Fibroblast of the aortic adventitia (primary cell): Measurements from ENCODE around the gene FAM131A. TPM values are rescaled to one million over a fixed set of nuclear protein-coding genes. Genes with fewer than 3 reads are reported as not detected.

Experiments
- DNase-seq: peaks from one replicate; pipeline ENCODE4 v3.0.0-alpha.2; 2010; ENCODE audit warnings: low read depth
- H3K4me3 ChIP-seq: 2 replicates; pipeline ENCODE4 v1.5.1; 2011; ENCODE audit warnings: low read depth, mild to moderate bottlenecking, control low read depth, low read length, moderate library complexity
- total RNA-seq: library from RNA; depleted of rRNA; stranded (reverse); fragments of >200 nt; gene quantifications from 2 replicates; pipeline ENCODE4 v1.2.3, GENCODE V29; 2012; ENCODE audit warnings: low replicate concordance
- TF ChIP-seq, protein P1 (sequence below): IDR thresholded peaks from 2 replicates; pipeline ENCODE4 v1.5.1; 2011; ENCODE audit warnings: mild to moderate bottlenecking, low read length, control low read depth, inconsistent platforms; ENCODE audit not compliant: insufficient read depth

The FAM131A gene
- total RNA-seq, 1 donor, result 14.0 TPM

DNA sequence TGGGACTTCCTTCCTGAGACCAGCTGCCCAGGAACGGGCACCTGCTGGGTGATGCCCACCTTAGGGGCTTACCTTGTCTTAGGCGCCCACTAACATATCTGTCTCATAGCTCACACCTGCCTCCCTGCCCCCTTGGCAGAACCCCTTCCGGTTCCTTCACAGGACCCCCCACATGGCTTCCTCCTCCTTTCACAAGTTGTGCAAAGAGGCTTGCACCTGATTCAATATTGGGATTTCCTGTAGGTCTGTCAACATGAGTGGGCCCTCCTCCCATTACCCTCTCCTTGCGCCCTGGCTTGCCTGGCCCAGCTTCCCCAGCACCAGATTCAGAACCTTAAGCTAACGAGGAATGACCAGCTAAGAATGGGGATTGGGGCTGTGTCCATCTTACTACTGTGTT lies 40.0 kb downstream of the FAM131A start:
- DNase-seq, result no peak
- H3K4me3 ChIP-seq, result no peak overlapping the region
- TF ChIP-seq, protein P1, sequence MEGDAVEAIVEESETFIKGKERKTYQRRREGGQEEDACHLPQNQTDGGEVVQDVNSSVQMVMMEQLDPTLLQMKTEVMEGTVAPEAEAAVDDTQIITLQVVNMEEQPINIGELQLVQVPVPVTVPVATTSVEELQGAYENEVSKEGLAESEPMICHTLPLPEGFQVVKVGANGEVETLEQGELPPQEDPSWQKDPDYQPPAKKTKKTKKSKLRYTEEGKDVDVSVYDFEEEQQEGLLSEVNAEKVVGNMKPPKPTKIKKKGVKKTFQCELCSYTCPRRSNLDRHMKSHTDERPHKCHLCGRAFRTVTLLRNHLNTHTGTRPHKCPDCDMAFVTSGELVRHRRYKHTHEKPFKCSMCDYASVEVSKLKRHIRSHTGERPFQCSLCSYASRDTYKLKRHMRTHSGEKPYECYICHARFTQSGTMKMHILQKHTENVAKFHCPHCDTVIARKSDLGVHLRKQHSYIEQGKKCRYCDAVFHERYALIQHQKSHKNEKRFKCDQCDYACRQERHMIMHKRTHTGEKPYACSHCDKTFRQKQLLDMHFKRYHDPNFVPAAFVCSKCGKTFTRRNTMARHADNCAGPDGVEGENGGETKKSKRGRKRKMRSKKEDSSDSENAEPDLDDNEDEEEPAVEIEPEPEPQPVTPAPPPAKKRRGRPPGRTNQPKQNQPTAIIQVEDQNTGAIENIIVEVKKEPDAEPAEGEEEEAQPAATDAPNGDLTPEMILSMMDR, result no peak

DNA sequence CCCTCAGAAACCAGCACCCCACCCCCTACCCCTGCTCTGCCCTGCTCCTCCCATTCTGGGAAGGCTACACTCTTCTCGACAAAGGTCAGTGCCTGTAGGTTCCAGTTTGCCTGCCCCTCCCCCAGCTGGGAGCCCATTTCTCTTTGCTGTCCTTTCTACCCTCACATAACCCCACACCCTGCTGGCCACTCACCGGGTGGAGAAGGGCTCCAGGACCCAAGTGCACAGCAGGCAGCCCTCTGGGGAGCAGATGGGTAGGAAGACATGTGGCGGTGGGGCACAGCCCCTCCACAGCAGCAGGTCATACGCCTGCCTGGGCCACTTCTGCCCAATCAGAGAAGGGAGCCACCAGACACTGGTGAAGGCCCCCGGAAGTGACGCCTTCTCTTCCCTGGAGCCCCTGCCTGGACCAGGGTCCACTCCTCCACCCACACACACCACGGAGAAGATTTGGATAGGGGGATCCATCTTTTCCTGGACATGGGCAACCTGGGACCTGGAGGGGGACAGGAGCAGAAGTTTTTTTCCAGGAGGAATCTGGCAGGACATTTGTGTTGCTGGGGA lies 40.6 kb downstream of the FAM131A start, which contains the start of gene THPO:
Gene THPO, minus strand, starts transcription at position 326 of the 564 bp plus-strand sequence. CDS start 1,948 bp downstream, outside the sequence.
- H3K4me3 ChIP-seq, result no peak within 1 kb of the TSS
- TF ChIP-seq, protein P1, result no peak
- no peak for DNase-seq

DNA sequence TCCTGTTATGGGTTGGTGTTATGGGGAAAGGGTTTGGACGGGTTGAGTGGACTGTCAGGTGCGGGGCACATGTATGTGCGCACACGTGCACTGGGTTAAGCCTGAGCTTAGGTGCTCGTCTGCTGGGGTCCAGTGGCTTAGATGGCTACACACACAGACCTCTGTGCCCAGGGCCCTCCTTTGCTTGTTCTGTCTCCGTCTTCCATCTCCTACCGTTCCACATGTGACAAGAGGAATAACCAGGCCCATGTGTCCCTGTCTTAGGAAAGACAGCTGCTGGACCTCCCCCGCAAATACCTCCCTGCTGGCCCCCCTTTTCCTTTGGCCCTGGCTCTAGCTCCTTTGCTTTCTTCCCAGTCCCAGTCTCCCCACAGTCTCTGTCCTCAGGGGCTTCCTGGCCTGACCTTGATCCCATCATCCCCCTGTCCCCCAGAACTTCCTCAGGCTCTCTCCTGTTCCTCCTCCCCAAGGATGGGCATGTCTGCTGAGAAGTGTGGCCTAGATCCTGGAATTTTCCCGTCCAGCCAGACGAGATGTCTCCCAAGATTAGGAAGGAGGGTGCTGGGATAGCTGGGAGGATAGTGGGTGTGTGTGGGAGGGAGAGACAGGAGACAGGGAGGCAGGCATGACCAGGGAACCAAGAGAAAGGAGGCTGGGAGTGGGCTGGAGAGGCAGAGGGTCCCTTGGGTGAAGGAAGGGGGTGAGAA lies 41.4 kb downstream of the FAM131A start:
- DNase-seq, result no peak
- no peak overlapping the region for H3K4me3 ChIP-seq
- TF ChIP-seq, protein P1, result no peak

DNA sequence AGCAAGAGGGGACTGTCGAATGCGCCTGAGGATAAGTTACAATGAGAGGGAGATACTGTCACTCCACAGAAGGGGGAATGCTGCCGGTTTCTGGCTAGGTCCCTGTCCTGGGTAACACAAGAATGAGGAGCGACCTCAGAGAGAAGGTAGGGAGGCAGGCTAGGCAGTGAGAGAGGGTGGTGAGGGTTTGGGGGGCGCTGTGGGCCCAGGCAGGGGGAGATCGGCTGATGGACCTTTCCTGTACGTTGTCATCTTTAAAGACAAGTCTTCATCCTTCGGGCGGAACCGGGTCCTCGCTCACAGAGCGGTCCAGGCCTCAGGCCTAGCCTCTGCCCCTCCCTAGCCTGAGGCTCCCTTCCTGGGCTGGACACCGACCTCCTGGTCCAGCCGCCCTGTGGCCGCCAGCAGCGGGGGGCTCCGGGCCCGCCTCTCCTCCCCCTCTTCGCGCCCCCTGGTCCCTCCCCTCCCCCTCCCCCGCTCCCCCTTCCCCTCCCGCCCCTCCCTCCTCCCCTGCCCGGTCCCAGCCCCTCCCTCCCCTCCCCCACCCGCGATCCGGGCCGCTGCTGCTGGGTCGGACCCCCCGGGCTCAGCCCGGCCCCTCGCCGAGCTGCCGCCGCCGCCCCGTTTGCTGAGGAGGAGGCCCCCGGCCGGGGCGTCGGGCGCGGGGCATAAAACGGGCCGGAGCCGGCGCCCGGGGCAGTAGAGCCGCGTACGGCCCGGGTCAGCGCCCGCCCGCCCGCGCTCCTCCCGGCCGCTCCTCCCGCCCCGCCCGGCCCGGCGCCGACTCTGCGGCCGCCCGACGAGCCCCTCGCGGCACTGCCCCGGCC lies 42.2 kb downstream of the FAM131A start, which contains the start of gene CHRD:
Gene CHRD, plus strand, starts transcription at position 697 of the 827 bp plus-strand sequence. CDS start 265 bp downstream, outside the sequence.
- TF ChIP-seq, protein P1, result no peak
- no peak for DNase-seq
- H3K4me3 ChIP-seq, result peak within 1 kb of the TSS; percentile 49

DNA sequence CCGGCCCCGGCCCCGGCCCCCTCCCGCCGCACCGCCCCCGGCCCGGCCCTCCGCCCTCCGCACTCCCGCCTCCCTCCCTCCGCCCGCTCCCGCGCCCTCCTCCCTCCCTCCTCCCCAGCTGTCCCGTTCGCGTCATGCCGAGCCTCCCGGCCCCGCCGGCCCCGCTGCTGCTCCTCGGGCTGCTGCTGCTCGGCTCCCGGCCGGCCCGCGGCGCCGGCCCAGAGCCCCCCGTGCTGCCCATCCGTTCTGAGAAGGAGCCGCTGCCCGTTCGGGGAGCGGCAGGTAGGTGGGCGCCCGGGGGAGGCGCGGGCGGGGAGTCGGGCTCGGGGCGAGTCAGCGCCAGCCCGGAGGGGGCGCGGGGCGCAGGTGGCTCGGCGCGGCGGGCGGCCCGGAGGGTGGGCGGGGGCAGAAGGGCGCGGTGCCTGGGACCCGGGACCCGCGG lies 42.8 kb downstream of the FAM131A start:
- TF ChIP-seq, protein P1, result no peak
- DNase-seq, result no peak
- H3K4me3 ChIP-seq, result peak overlapping the region; percentile 49

DNA sequence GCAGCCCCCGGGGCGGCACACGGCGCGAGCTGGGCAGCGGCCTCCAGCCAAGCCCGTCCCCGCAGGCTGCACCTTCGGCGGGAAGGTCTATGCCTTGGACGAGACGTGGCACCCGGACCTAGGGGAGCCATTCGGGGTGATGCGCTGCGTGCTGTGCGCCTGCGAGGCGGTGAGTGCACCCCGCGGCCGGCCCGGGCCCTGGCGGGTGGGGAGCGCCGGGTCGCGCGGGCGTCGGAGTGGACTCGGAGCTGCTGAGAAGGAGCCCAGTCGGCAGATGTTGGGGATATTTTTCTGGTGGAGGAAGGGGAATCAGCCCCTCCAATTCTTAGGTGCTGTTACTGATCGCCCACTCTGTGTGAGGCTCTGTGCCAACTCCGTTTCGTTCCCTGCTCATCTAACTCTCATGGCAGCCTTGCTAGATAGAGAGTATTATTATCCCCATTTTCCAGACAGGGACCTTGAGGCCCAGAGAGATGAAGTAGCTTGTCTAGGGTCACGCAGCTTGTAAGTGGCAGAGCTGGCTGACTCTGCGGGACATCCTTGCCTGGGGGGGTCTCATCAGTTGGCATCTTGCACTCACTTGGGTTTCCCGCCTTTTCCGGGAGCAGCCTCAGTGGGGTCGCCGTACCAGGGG lies 43.3 kb downstream of the FAM131A start:
- H3K4me3 ChIP-seq, result peak overlapping the region; percentile 49
- TF ChIP-seq, protein P1, result no peak
- DNase-seq, result no peak
